NB4 (cell line): ENCODE measurements around the gene SLC6A6.

Source experiments
- MYC ChIP-seq: IDR thresholded peaks from 2 replicates; pipeline ENCODE4 v1.6.1; 2011; ENCODE audit warnings: low read depth, low read length
- POLR2A ChIP-seq: IDR thresholded peaks from 2 replicates; pipeline ENCODE4 v1.6.1; 2011; ENCODE audit warnings: mild to moderate bottlenecking; ENCODE audit not compliant: insufficient read length; ENCODE audit errors: extremely low read depth
- TF ChIP-seq, protein P1 (sequence below): IDR thresholded peaks from one replicate; pipeline ENCODE4 v1.5.1; 2012; ENCODE audit warnings: low read depth, low read length
- TF ChIP-seq, protein P2 (sequence below): IDR thresholded peaks from 2 replicates; pipeline ENCODE4 v1.6.1; 2011; ENCODE audit warnings: low read depth, low read length

DNA sequence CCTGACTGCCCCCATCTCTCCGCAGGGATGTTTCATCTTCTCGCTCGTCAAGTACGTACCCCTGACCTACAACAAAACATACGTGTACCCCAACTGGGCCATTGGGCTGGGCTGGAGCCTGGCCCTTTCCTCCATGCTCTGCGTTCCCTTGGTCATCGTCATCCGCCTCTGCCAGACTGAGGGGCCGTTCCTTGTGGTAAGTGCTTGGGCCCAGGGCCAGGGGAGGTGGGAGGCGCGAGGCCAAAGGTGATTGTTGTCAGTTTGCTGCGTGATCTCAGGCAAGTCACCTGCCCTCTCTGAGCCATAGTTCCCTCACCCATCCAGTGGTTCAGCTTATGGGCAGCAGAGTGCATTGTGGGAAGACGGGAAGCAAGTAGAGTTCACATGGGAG lies 79.2 kb downstream of the SLC6A6 start:
- TF ChIP-seq, protein P1, sequence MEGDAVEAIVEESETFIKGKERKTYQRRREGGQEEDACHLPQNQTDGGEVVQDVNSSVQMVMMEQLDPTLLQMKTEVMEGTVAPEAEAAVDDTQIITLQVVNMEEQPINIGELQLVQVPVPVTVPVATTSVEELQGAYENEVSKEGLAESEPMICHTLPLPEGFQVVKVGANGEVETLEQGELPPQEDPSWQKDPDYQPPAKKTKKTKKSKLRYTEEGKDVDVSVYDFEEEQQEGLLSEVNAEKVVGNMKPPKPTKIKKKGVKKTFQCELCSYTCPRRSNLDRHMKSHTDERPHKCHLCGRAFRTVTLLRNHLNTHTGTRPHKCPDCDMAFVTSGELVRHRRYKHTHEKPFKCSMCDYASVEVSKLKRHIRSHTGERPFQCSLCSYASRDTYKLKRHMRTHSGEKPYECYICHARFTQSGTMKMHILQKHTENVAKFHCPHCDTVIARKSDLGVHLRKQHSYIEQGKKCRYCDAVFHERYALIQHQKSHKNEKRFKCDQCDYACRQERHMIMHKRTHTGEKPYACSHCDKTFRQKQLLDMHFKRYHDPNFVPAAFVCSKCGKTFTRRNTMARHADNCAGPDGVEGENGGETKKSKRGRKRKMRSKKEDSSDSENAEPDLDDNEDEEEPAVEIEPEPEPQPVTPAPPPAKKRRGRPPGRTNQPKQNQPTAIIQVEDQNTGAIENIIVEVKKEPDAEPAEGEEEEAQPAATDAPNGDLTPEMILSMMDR, result no peak
- TF ChIP-seq POLR2A (no peak), MYC (no peak)
- TF ChIP-seq, protein P2, sequence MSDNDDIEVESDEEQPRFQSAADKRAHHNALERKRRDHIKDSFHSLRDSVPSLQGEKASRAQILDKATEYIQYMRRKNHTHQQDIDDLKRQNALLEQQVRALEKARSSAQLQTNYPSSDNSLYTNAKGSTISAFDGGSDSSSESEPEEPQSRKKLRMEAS, result no peak
